ENCODE results near the gene DSCAML1. TPM values are rescaled to one million over a fixed set of nuclear protein-coding genes. Genes with fewer than 3 reads are reported as not detected.
A peak's percentile ranks its signal among the peaks of the same experiment; 100 is the strongest.

The DSCAML1 gene
- total and polyA plus RNA-seq, 2 experiments from 2014 or later, result not detected

DNA sequence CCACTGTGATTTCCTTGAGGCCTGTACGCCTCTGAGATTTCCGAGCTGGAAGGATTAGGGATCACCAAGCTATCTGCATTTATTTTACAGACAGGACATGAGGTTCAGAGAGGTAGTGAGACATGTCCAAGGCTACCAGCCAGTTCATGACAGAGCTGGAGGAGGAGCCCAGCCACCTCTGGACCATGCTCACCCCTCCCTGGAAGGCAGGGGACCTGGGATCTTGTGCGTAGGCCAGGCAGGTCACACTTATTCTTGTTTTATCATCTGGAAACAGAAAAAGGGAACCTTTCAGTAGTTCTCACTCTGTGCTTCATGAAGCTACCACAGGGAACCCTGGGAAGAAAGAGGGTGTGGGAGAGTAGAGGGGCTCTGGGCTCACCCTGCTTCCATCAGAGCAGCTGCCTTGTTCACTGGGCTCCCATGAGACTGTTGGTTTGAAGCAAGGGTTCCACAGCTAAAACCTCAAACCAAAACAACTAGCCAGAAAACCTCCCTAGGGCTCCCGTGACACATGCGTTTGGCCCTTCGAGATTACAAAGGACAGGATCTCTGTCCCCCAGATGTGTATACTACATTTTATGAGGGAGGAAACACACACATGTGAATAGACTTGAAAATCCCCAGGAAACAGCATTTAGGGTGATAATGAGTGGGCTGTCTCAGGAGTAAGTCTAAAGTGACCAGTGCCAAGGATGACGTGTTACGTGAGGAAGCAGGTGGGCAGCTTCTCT lies 106.4 kb downstream of the DSCAML1 start:
- Histone ChIP-seq H2AFZ (no peak overlapping the region), H3K27me3 (replicated peaks; ENCODE audit: insufficient read depth) (peaks cover 18% of the 10 kb centered on the region), H3K4me2 (ENCODE audit: unreplicated experiment) (no peak overlapping the region), H3K9me3 (ENCODE audit: low read depth) (no peaks in the 10 kb centered on the region), H4K20me1 (ENCODE audit: insufficient read depth) (no peaks in the 10 kb centered on the region), H3K4me3 (no peak overlapping the region), H3K4me1 (ENCODE audit: insufficient read depth) (no peaks in the 10 kb centered on the region), H3F3A (ENCODE audit: insufficient read depth) (no peaks in the 10 kb centered on the region), H3K27ac (no peak overlapping the region), H3K9me2 (ENCODE audit: insufficient read depth) (no peaks in the 10 kb centered on the region), H3K36me3 (ENCODE audit: low read depth) (no peaks in the 10 kb centered on the region), H3K9ac (no peak overlapping the region), H3K79me2 (ENCODE audit: insufficient read depth) (no peaks in the 10 kb centered on the region)
- no peak for DNase-seq
- 53% methylated on average over 8 of the region's 8 CpGs for whole genome bisulfite sequencing, 2 experiments (ENCODE audit: low coverage in 1 of 2, low lambda C conversion rate in 2 of 2, missing lambda C conversion rate in 2 of 2)
- TF ChIP-seq EZH2phosphoT487 (IDR thresholded peaks at IDR 0.05; ENCODE audit: insufficient read depth, low read depth), result no peak
- no peak for TF ChIP-seq EZH2 (IDR thresholded peaks at IDR 0.05; ENCODE audit: insufficient read depth, poor library complexity, severe bottlenecking)
- in situ Hi-C loops (cut with MboI), result no loop called here

DNA sequence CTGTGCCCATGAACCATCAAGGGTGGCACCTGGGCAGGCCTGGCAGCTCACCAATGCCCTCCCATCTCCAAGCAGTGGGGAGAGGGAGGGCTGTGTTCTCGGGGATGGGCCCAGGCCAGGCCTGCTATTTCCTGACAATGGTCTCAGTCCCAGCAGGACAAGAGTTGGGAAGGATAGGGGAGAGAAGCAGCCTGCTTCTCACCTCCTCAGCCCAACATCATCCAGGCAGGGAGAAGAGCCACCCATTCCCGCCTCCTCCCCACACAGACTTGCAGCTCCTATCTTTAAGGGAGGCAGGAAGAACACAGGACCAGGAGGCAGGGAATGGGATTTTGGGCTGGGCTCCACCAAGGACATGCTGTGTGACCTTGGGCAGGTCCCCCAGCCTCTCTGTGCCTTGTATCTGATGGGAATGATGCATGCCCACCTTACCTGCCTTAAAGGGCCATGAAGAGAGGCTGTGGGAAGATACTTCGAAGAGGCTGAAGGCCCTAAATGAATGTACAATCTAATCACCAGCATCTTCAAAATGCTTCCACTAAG lies 108.7 kb downstream of the DSCAML1 start:
- H4K20me1 ChIP-seq (ENCODE audit: insufficient read depth), result no peaks in the 10 kb centered on the region
- H3K27ac ChIP-seq, result no peak overlapping the region
- no peaks in the 10 kb centered on the region for H3K36me3 ChIP-seq (ENCODE audit: low read depth)
- H3K4me2 ChIP-seq (ENCODE audit: unreplicated experiment), result no peak overlapping the region
- peaks cover 13% of the 10 kb centered on the region for H3K27me3 ChIP-seq (replicated peaks; ENCODE audit: insufficient read depth)
- TF ChIP-seq EZH2 (IDR thresholded peaks at IDR 0.05; ENCODE audit: insufficient read depth, poor library complexity, severe bottlenecking), result no peak
- TF ChIP-seq EZH2phosphoT487 (IDR thresholded peaks at IDR 0.05; ENCODE audit: insufficient read depth, low read depth), result no peak
- H3K79me2 ChIP-seq (ENCODE audit: insufficient read depth), result no peaks in the 10 kb centered on the region
- in situ Hi-C loops (cut with MboI), result no loop called here
- no peaks in the 10 kb centered on the region for H3K4me1 ChIP-seq (ENCODE audit: insufficient read depth)
- no peak overlapping the region for H3K9ac ChIP-seq
- no peak overlapping the region for H2AFZ ChIP-seq
- H3K9me2 ChIP-seq (ENCODE audit: insufficient read depth), result no peaks in the 10 kb centered on the region
- DNase-seq, result no peak
- no peaks in the 10 kb centered on the region for H3F3A ChIP-seq (ENCODE audit: insufficient read depth)
- WGBS, 2 experiments (ENCODE audit: low coverage in 1 of 2, low lambda C conversion rate in 2 of 2, missing lambda C conversion rate in 2 of 2), result 39 to 62% methylated on average over 2 to 3 of the region's 3 CpGs
- no peak overlapping the region for H3K4me3 ChIP-seq
- H3K9me3 ChIP-seq (ENCODE audit: low read depth), result no peaks in the 10 kb centered on the region

DNA sequence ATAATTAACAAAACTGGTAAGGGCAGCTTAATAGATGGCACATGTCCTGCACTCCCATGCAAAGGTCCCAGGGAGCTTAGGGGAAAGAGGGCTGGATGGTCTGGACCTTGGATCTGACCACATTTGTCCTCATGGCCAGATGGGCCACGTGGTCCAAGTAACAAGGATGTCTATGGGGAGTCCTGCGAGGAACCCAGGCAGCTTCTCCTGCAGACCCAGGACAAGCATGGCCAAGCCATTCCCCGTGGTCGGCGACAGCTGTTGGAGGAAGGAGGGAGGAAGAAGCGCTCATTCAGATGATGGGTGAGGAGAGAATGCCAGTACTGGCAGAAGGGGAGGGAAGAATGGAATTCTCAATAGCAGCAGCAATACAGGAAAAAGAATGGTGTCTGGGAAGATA lies 109.2 kb downstream of the DSCAML1 start:
- H3K79me2 ChIP-seq (ENCODE audit: insufficient read depth), result no peaks in the 10 kb centered on the region
- no peaks in the 10 kb centered on the region for H3K9me3 ChIP-seq (ENCODE audit: low read depth)
- no peak overlapping the region for H2AFZ ChIP-seq
- TF ChIP-seq EZH2 (IDR thresholded peaks at IDR 0.05; ENCODE audit: insufficient read depth, poor library complexity, severe bottlenecking) (no peak), EZH2phosphoT487 (IDR thresholded peaks at IDR 0.05; ENCODE audit: insufficient read depth, low read depth) (no peak)
- H3F3A ChIP-seq (ENCODE audit: insufficient read depth), result no peaks in the 10 kb centered on the region
- no peak for DNase-seq
- 62 to 68% methylated on average over 6 of the region's 6 CpGs for WGBS, 2 experiments (ENCODE audit: low coverage in 1 of 2, low lambda C conversion rate in 2 of 2, missing lambda C conversion rate in 2 of 2)
- no peak overlapping the region for H3K27ac ChIP-seq
- no peak overlapping the region for H3K4me2 ChIP-seq (ENCODE audit: unreplicated experiment)
- no peaks in the 10 kb centered on the region for H4K20me1 ChIP-seq (ENCODE audit: insufficient read depth)
- H3K9ac ChIP-seq, result no peak overlapping the region
- H3K9me2 ChIP-seq (ENCODE audit: insufficient read depth), result no peaks in the 10 kb centered on the region
- H3K4me1 ChIP-seq (ENCODE audit: insufficient read depth), result no peaks in the 10 kb centered on the region
- H3K4me3 ChIP-seq, result no peak overlapping the region
- H3K27me3 ChIP-seq (replicated peaks; ENCODE audit: insufficient read depth), result peaks cover 19% of the 10 kb centered on the region
- H3K36me3 ChIP-seq (ENCODE audit: low read depth), result no peaks in the 10 kb centered on the region
- in situ Hi-C loops (cut with MboI), result no loop called here

DNA sequence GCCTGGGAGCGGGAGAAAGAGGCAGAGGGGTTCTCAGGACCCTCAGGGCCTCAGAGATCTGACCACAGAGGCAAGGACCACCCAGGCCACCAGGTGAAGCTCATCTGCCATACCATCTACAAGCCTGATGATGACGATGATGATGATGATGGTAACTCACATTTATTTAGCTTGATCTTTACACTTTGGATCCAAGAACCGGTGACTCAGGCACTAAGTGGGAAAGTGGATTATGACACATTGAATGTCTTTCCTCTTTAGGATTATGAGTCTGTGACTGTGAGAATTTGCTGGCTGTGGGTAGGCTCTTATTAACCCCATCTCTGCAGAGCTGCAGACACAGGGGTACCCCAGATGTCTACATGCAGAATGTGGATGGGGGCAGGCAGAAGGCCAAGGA lies 110.3 kb downstream of the DSCAML1 start:
- Histone ChIP-seq H3F3A (ENCODE audit: insufficient read depth) (no peaks in the 10 kb centered on the region), H3K27ac (no peak overlapping the region), H3K9ac (no peak overlapping the region), H3K4me3 (no peak overlapping the region), H3K4me1 (ENCODE audit: insufficient read depth) (no peaks in the 10 kb centered on the region), H3K79me2 (ENCODE audit: insufficient read depth) (no peaks in the 10 kb centered on the region), H3K4me2 (ENCODE audit: unreplicated experiment) (no peak overlapping the region), H4K20me1 (ENCODE audit: insufficient read depth) (no peaks in the 10 kb centered on the region), H3K9me2 (ENCODE audit: insufficient read depth) (no peaks in the 10 kb centered on the region), H3K36me3 (ENCODE audit: low read depth) (no peaks in the 10 kb centered on the region), H2AFZ (no peak overlapping the region), H3K27me3 (replicated peaks; ENCODE audit: insufficient read depth) (peaks cover 23% of the 10 kb centered on the region), H3K9me3 (ENCODE audit: low read depth) (no peaks in the 10 kb centered on the region)
- peak; percentile 37 for DNase-seq
- TF ChIP-seq EZH2 (IDR thresholded peaks at IDR 0.05; ENCODE audit: insufficient read depth, poor library complexity, severe bottlenecking) (no peak), EZH2phosphoT487 (IDR thresholded peaks at IDR 0.05; ENCODE audit: insufficient read depth, low read depth) (no peak)
- in situ Hi-C loops (cut with MboI), result no loop called here
- 28 to 42% methylated on average over 3 of the region's 3 CpGs for WGBS, 2 experiments (ENCODE audit: low coverage in 1 of 2, low lambda C conversion rate in 2 of 2, missing lambda C conversion rate in 2 of 2)
